ENCODE results near the gene KRTAP10-1.

GRCh38 chr21:44514746-44515358 lies 25.1 kb downstream of the KRTAP10-1 start:
- TF ChIP-seq POLR2A (IDR thresholded peaks at IDR 0.05): no peak
- TF ChIP-seq CTCF (IDR thresholded peaks at IDR 0.05): no peak
- no peak for TF ChIP-seq EP300 (IDR thresholded peaks at IDR 0.05)

All from ovary (tissue), 3 donors.